ENCODE measurements around the gene PCLAF.
"Not testable (repeated sequence)": the region's sequence is repeated elsewhere in the genome, so short reads cannot be mapped to it uniquely, and the experiment has no call there.

The PCLAF gene

GRCh38 chr15:64326458-64326857 lies 54.8 kb downstream of the PCLAF start:
- in situ Hi-C loops (cut with MboI; ENCODE audit: low sequenced_read_pairs): not testable (repeated sequence)

- in situ Hi-C loops (cut with MboI; ENCODE audit: low sequenced_read_pairs): no loop called here
Measured at GRCh38 chr15:64324165-64324877, 56.9 kb downstream of the PCLAF start.

- in situ Hi-C loops (cut with MboI; ENCODE audit: low sequenced_read_pairs): no loop called here
Measured at GRCh38 chr15:64315216-64315615, 66.0 kb downstream of the PCLAF start.

- in situ Hi-C loops (cut with MboI; ENCODE audit: low sequenced_read_pairs): no loop called here
Measured at GRCh38 chr15:64314456-64314855, 66.8 kb downstream of the PCLAF start.
